HG03280 (cell line): Measurements from ENCODE around the gene ARID3A.
"Not testable (repeated sequence)": the region's sequence is repeated elsewhere in the genome, so short reads cannot be mapped to it uniquely, and the experiment has no call there.

Experiments
- ATAC-seq: cut with Tn5 transposase; IDR thresholded peaks from one replicate; pipeline ENCODE4 v1.9.1; 2021; ENCODE audit warnings: mild to moderate bottlenecking, moderate library complexity; ENCODE audit not compliant: unreplicated experiment

ARID3A gene

DNA sequence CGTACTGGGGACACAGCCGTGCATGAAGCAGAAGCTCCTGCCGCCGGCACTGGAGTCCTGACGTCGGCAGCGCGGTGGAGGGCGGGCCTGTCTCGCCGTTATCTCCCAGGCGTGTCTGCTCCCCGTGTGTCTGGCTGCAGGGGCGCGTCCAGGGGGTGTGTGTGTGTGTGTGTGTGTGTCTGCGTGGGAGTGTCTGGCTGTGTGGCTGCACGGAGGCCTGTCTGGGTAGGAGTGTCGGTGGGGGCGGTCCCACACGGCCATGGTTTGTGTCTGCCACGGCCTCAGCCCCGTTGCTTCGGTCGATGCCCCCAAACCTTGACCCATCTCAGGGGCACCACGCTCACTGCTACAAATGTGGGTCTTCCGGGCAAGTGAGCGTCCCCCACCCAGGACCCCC lies 18.3 kb downstream of the ARID3A start:
- no peak for ATAC-seq

- no peak for ATAC-seq
These were observed 18.9 kb downstream of the ARID3A start for GRCh38 chr19:944663-945241.

GRCh38 chr19:945401-946252 lies 19.8 kb downstream of the ARID3A start:
- no peak for ATAC-seq

- ATAC-seq: peak; percentile 20
These were observed 21.4 kb downstream of the ARID3A start for GRCh38 chr19:947090-947706.

DNA sequence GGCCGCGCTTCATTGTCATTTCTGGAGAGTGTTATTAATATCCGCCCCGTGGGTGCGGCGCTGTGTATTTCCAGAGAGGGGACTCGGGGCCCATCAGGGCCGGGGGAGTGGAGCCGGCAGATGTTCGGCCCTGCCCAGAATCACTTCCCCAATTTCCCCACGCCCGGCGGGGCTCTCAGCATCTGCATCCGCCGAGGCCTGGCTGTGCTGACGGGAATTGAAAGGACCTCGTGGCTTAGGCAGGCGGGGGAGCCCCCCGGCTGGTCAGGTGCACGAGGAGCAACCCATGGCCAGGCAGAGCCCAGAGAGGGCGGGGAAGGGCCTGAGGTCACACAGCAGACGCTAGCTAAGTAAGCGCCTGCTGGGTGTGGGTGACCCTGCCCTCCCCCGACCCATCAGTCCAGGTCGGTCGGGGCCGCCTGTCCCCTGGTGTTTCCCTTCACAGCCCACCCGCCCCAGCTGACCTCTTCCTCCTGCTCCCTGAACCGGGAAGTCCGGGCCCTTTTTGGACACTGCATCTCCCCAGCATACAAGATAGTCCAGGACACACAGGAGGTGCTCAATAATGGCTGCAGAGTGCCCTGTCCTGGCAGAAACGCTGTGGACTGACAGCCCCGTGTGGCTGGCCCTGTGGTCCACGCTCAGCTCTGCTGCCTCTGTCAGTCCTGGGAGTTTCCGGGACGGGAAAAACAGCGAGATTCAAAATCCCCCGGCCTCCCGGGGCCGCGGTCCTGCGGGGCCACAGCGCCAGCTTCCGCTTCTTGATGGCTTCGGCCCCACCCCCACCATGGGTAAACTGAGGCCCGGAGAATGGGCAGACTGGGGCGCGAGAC lies 22.1 kb downstream of the ARID3A start:
- ATAC-seq: peak; percentile 65

GRCh38 chr19:948842-949496 lies 23.1 kb downstream of the ARID3A start:
- no peak for ATAC-seq

DNA sequence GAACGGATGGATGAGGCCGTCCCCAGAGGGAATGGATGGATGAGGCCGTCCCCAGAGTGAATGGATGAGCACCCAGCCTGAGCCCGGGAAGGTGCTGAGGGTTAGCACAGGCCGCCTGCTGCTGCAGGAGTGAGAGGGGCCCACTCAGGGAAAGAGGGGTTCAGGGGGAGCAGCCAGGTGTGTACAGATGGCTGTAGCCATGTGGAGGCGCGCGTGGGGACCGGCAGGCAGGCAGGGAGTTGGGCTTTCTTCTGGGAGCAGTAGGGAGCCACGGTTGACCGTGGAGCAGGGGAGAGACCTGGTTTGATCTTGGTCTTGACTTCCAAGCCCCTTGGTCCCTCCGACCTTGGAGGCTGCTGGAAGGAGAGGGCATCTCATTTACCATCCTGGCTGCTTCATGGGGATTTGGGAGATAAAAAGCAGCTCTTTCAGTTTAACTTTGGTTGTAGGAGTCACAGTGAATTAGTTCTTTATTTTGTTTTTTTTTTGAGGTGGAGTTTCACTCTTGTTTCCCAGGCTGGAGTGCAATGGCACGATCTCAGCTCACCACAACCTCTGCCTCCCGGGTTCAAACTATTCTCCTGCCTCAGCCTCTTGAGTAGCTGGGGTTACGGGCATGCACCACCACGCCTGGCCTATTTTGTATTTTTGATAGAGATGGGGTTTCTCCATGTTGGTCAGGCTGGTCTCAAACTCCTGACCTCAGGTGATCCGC lies 24.7 kb downstream of the ARID3A start:
- ATAC-seq: no peak

DNA sequence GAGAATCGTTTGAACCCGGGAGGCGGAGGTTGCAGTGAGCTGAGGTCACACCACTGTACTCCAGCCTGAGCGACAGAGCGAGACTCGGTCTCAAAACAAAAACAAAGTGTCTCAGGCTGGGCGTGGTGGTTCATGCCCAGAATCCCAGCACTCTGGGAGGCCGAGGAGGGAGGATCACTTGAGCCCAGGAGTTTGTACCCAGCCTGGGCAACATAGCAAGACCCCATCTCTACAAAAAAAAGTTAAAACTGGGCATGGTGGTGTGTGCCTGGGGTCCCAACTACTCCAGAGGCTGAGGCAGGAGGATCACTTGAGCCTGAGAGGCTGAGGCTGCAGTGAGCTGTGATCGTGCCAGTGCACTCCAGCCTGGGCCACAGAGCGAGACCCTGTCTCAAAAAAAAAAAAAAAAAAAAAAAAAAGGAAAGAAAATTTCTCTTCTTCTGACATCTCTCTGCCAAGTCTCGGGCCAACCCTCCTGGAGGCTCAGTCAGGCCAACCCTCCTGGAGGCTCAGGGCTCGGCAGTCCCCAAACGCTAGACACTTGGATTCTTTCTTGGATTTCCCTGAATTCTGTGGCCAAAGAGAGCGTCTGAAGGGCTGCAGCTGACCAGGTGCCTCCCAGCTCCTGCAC lies 26.3 kb downstream of the ARID3A start:
- no peak for ATAC-seq

DNA sequence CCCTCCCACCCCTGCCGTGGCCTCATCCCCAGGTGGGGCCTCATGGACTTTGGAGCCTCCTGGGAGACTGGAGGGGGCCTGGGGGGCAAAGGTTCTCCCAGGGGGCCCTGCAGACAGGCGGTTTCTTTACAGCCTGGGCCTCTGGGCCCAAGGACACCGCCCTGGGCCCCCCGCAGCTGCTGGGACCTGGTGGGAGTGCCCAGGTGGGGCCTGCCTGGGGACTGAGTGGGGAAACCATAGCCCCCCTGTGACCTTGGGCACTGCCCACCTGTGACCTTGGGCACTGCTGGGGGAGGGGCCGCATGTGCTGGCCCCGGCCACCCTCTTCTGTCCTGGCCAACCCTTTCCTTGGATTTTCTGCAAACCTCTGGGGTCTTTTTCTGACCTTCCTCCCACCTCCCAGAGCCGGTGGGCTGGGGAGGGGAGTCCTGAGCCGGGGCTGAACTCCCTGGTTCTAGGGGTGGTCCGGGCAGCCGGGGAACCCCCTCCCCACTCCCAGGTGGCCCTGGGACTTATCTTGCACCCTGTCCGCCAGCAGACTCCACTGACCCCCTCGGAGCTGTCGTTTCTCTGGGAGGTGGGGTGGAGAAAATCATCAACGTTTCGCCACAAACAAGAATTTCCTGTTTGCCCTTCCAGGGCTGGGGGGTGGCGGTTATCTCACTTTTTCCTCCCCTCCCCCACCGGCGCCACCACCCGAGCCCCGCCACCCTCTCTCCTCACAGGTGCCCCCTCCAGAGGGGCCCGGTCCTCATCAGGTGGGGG lies 27.0 kb downstream of the ARID3A start:
- no peak for ATAC-seq

GRCh38 chr19:953445-954271 lies 27.8 kb downstream of the ARID3A start:
- no peak for ATAC-seq

DNA sequence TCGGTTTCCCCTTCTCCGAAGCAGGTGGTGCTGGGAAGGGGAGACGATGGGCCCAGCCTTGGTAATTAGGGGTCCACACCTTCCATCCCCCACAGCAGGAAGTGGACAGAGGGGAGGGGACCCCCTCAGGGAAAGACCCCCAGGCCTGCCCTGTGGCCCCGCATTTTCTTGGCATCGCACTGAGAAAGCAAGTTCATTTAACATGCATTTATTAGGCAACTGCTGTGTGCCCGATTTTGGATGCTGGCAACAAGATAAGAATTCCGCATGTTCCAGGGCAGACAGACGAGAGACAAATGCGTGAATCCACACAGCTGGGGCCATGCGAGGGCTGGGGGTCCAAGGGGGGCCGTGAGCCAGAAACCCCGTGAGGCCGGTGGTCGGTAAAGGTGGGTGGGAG lies 28.4 kb downstream of the ARID3A start:
- ATAC-seq: no peak

GRCh38 chr19:954672-955494 lies 29.0 kb downstream of the ARID3A start:
- no peak for ATAC-seq

- no peak for ATAC-seq
These were observed 30.2 kb downstream of the ARID3A start for GRCh38 chr19:955803-956765.

DNA sequence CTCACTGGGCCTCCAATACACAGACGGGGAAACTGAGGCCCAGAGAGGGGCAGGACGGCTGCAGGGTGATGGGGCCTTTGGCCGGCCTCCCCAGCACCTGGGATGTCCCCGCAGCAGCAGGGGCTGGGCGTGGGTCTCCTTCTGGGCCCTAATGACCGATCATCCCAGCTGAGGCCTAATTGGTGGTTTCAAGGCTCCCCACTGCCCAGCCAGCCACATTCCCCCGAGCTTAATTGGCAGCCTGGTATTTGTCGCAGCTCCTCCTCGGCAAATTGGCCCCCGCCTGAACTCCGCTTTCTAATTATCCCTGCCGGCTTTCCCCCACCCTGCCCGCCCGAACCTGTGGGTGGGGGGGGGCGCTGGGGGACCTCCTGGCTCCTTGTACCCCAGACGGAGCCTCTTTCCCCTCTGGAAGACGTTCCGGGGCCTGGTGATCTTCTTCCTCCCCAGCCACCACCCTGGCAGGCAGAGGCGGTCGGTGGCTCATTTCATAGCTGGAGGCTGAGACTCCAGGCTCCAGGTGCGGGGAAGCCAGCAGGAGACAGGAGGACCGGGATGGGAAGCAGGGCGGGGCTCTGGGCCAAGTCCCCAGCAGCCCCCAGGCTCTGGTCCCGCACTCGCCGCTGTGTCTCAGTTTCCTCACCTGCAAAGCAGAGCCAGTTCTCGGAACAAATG lies 31.1 kb downstream of the ARID3A start:
- no peak for ATAC-seq

- ATAC-seq: not testable (repeated sequence)
These were observed 31.7 kb downstream of the ARID3A start for GRCh38 chr19:957578-957977.
